GM18502 (cell line): ENCODE data around the gene CLSTN1.

Experiments used
- ATAC-seq: cut with Tn5 transposase; IDR thresholded peaks from one replicate; pipeline ENCODE4 v1.9.1; 2021; ENCODE audit warnings: mild to moderate bottlenecking; ENCODE audit not compliant: unreplicated experiment, poor library complexity

The CLSTN1 gene

DNA sequence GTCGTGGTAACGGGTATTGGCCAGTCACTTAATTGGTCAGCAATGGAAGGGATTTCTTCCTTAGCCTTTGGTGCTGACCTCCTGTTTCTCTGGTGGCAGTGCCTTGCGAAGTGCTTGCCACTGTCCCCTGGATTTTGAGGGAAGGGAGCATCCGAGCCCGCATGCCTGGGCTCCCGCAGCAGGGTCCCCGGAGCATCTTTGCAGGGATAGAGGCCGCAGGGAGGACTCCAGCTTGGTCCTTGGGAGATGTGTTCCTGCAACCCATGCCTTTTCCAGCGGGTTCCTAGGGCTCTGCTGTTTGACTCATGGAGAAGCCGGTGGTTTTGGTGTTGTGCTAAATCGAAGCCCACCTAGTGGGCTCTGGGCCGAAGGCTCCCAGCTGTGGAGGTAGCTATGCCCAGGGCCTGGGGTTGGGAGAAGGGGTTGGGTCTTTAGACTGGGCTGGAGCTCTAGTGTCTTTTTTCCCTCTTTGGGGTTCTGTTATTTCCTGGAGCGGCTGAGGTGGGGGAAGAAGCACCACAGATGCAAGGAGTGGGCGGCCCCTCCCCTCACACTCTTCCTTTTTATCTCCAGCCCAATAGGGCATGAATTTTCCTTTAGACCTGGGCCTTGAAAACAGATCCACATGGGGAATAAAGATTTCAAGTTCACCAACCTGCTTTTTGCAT, 133.2 kb downstream of the CLSTN1 start:
- no peak for ATAC-seq

DNA sequence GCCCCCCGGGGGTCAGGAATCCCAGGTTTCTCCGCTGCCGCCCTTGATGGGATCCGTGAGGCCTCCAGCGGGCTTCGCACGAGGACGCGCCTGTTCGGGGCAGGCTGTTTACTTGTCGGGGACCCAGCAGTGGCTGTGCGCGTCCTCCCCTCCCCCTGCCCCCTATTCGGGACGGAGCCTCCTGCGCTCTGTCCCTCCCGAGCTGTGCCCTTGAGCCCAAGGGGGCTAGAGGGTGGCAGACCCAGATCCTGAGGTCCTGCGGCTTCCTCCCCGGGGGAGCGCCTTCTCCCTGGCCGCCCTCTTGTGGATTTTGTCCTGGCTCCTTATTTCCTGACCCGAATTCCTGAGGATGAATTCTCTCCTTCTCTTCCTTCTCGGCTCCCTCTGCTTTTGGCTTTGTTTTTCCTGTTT, 133.8 kb downstream of the CLSTN1 start:
- no peak for ATAC-seq

DNA sequence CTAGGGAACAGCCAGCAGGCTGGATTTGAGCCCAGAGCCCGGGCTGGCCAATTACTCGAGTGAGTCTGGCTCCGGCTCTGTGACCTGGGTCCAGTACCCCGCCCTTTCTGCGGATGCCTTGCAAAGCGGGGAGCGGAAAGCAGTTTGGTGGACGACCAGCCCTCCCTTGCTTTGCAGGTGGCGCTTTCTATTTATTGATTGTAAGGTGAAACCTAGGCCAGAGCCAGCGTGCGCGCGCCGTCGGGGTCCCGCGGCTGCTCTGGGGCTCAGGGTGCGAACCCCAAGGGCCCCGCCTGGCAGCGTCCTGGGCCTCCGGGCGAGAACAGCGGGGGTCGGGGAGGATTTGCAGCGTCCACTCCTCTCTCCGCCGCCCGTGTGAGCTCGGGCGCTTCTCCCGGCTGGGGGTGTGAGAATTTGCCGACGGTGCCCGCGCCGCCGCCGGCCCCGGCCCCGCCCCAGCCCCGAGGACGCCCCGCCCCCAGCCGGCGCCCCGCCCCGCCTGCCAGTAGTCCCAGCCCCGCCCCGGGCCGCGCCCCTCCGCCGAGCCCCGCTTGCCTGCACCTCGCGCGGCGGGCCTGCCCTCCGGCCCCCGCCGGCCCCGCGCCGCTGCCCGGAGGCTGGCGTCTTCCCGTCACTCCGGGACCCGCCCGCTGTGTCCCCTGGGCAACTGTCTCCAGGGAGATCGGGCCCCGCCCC, 134.6 kb downstream of the CLSTN1 start:
- ATAC-seq, result peak; percentile 57

DNA sequence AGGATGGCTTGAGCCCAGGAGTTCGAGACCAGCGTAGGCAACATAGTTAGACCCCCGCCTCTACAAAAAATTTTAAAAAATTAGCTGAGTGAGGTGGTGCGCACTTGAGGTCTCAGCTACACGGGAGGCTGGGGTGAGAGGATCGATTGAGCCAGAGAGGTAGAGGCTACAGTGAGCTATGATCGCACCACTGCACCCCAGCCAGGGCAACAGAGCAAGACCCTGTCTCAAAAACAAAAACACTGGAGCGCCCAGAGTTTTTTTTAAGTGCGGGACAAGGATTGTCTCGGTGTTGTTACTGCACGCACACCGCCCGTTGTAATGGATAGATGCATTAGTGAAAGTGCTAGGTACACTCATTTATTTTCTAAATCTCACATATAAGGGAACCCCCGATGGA, 135.2 kb downstream of the CLSTN1 start:
- no peak for ATAC-seq

DNA sequence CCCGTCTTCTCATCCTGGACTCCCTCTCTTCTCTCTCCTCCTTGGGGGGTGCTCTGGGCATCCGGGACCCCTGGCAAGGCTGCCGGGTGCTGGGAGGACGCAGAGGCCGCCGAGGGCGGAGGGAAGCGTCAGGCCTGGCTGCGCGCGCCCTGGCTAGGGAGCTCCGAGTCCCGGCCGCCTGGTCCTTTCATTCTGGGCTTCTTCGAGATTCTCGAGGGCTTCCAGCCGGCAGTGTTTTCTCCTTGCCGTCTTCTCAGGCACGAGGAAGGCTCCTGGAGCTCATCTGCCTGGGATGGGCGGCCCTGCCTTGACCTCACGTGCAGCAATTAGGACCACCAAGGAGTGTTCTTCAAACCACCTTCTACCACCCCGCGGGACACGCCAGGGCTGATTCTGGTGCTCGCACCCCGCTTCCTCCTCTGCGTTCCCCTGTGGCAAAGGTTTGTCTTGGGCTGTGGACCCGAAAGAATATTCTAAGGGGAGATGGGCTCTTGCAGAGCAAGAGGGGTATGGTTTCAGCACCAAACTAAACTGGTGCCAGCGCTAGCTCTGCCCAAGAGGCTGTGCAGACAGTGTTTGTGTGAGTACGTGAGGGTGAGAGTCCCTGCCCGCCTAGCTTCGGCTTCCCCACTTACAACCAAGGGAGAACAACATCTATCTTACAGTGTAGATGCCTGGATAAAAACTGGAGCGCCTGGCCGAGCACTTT, 135.7 kb downstream of the CLSTN1 start:
- ATAC-seq, result no peak

DNA sequence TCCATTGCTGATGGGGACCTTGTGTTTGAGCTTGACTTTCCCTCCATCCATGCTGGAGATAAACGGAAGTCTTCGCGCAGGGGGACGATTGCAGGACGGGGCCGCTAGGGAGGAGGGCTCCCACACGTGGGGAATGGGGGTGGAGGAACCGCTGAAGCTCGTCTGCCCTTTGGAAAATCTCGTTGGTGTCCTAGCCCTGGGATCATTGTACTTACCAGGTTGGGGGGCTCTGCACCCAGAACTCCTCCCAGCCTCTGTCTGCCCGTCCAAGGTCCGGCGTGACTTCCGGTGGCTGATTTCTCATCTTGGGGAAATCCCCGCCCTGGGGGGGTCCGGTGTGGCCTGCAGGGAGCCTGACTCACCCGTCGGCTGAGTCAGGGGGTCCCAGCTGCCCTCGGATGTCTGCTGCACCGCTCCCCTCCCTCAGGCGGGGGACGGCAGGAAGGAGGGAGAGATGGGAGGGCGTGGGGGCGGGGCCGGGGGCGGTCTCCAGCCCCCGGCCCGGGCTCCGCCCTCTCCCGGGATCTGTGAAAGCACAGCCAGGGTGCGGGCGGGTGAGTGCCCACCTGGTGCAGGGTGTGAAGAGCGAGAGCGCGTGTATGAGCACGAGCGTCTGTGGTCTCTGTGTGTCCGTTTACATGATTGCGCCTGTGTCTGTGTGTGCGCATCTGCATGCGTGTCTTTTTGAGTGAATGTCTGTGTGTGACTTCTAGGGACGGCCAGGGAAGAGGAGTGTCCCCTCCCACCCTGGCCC, 136.5 kb downstream of the CLSTN1 start:
- ATAC-seq, result peak; percentile 41

DNA sequence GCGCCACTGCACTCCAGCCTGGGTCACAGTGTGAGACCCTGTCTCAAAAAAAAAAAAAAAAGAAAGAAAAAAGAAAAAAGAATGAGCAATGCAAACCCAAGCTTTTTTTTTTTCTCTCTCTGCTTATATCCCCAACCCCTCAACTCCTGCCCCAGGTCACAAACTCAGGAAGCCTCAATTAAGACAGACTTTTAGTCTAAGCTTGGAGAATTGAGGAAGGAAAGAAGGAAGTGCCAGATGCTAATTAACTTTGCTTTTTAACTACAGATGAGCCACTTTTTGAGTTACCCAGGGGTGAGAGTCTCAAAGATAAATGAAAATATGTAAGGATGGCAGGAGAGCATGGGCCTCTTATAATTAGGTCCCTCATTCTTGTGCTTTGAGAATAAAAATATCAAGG, 139.0 kb downstream of the CLSTN1 start:
- ATAC-seq, result no peak

DNA sequence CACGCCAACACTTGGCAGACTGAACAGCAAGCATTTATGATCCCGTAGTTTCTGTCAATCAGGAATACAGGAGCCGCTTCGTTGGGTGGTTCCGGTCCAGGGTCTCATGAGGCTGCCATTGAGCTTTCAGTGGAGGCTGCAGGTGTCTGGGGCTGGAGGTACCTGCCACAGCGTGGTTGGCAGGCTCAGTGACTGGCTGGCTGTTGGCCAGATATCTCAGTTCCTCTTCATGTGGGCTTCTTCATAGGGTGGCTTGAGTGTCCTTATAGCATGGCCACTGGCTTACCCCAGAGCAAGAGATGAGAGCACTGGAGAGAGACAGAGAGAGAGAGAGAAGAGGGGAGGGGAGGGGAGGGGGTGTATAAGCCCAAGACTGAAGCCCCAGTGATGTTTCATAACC, 142.9 kb downstream of the CLSTN1 start:
- ATAC-seq, result no peak

DNA sequence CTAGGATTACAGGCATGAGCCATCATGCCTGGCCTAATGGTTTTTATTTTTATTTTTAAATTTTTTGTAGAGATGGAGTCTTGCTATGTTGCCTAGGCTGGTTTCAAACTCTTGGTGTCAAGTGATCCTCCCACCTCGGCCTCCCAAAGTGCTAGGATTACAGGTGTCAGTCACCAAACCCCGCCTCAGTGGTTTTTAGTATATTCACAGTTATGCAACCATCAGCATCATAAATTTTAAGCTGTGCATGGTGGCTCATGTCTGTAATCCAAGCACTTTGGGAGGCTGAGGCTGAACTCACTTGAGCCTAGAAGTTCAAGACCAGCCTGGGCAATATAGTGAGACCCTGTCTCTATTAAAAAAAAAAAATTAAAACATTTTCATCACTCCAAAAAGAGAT, 143.7 kb downstream of the CLSTN1 start:
- no peak for ATAC-seq
